Type B pancreatic cell (in vitro differentiated cells): ENCODE results near the gene PPP2R5C. TPM values are rescaled to one million over a fixed set of nuclear protein-coding genes. Genes with fewer than 3 reads are reported as not detected.
A peak's percentile ranks its signal among the peaks of the same experiment; 100 is the strongest.

Source experiments
- DNase-seq: peaks from one replicate; pipeline ENCODE4 v3.0.0; 2021; ENCODE audit warnings: mixed read lengths; ENCODE audit not compliant: unreplicated experiment; ENCODE audit errors: extremely low spot score
- H3K27ac Mint-ChIP-seq: 2 replicates; pipeline ENCODE4 v1.8.0; 2021; ENCODE audit warnings: mild to moderate bottlenecking, mixed read lengths
- H3K27me3 Mint-ChIP-seq: 2 replicates; pipeline ENCODE4 v1.8.0; 2021; ENCODE audit warnings: mixed read lengths
- H3K36me3 Mint-ChIP-seq: 2 replicates; pipeline ENCODE4 v1.8.0; 2021; ENCODE audit warnings: mixed read lengths
- H3K4me1 Mint-ChIP-seq: one replicate; pipeline ENCODE4 v1.8.0; 2021; ENCODE audit warnings: mixed read lengths; ENCODE audit not compliant: unreplicated experiment
- H3K4me3 Mint-ChIP-seq: 2 replicates; pipeline ENCODE4 v1.8.0; 2021; ENCODE audit warnings: mild to moderate bottlenecking, mixed read lengths
- H3K9me3 Mint-ChIP-seq: 2 replicates; pipeline ENCODE4 v1.8.0; 2021; ENCODE audit warnings: mixed read lengths
- CTCF ChIP-seq: fragments of 200-600 bp; sonication (generic); conservative IDR thresholded peaks from 2 replicates; pipeline ENCODE4 v1.5.0; 2021; ENCODE audit warnings: antibody characterized with exemption, mild to moderate bottlenecking
- total RNA-seq: library from RNA; stranded (reverse); gene quantifications from 2 replicates; pipeline ENCODE4 v1.2.1, GENCODE V29; 2021; ENCODE audit warnings: low replicate concordance

The PPP2R5C gene
- total RNA-seq, 1 donor from 2014 or later = 99.8 TPM

DNA sequence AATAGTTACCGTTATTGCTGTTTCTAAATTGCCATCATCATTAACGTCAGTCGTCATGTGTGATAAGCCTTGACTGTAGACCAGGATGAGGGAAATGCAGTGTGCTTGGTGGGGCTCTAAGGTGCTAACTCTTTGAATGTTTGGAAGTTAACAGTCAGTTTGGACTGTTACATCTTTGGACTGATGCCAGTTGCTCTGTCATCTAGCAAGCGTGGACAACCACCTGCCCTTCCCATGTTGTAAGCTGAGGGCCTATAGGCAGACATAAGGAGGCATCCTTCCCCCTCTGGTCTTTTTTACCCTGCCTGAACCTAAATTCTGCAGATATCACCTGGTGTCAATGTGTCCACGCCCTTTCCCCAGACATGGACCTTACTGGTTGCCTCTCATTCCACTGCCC lies 94.4 kb downstream of the PPP2R5C start:
- DNase-seq = no peak
- H3K4me3 Mint-ChIP-seq = no peak overlapping the region
- peaks cover 29% of the 10 kb centered on the region for H3K4me1 Mint-ChIP-seq
- H3K27me3 Mint-ChIP-seq = no peaks in the 10 kb centered on the region
- H3K9me3 Mint-ChIP-seq = no peaks in the 10 kb centered on the region
- H3K36me3 Mint-ChIP-seq = peaks cover 21% of the 10 kb centered on the region
- TF ChIP-seq CTCF = no peak
- H3K27ac Mint-ChIP-seq = peak overlapping the region; percentile 30

- Mint-ChIP-seq H3K9me3 (no peaks in the 10 kb centered on the region), H3K27ac (peak overlapping the region; percentile 30), H3K4me1 (peaks cover 29% of the 10 kb centered on the region), H3K4me3 (no peak overlapping the region), H3K27me3 (no peaks in the 10 kb centered on the region), H3K36me3 (peaks cover 24% of the 10 kb centered on the region)
- TF ChIP-seq CTCF = no peak
- no peak for DNase-seq
These were observed 95.0 kb downstream of the PPP2R5C start for GRCh38 chr14:101856536-101856935.

- no peak for TF ChIP-seq CTCF
- H3K27ac Mint-ChIP-seq = no peak overlapping the region
- H3K4me3 Mint-ChIP-seq = no peak overlapping the region
- no peaks in the 10 kb centered on the region for H3K27me3 Mint-ChIP-seq
- no peaks in the 10 kb centered on the region for H3K9me3 Mint-ChIP-seq
- peaks cover 25% of the 10 kb centered on the region for H3K4me1 Mint-ChIP-seq
- no peak for DNase-seq
- peaks cover 24% of the 10 kb centered on the region for H3K36me3 Mint-ChIP-seq
These were observed 95.7 kb downstream of the PPP2R5C start for GRCh38 chr14:101857226-101857625.

- Mint-ChIP-seq H3K27me3 (no peaks in the 10 kb centered on the region), H3K4me3 (no peak overlapping the region), H3K27ac (no peak overlapping the region), H3K9me3 (no peaks in the 10 kb centered on the region), H3K36me3 (peaks cover 24% of the 10 kb centered on the region), H3K4me1 (peaks cover 18% of the 10 kb centered on the region)
- TF ChIP-seq CTCF = no peak
- no peak for DNase-seq
These were observed 97.5 kb downstream of the PPP2R5C start for GRCh38 chr14:101858791-101859537.

- no peak overlapping the region for H3K27ac Mint-ChIP-seq
These were observed 98.0 kb downstream of the PPP2R5C start for GRCh38 chr14:101859538-101859902.

More at GRCh38 chr14:101859538-101859902, 98.0 kb downstream of the PPP2R5C start:
- H3K4me3 Mint-ChIP-seq = no peak overlapping the region
- DNase-seq = no peak
- H3K27me3 Mint-ChIP-seq = no peaks in the 10 kb centered on the region
- H3K9me3 Mint-ChIP-seq = no peaks in the 10 kb centered on the region
- H3K4me1 Mint-ChIP-seq = peaks cover 14% of the 10 kb centered on the region
- no peak for TF ChIP-seq CTCF
- peaks cover 27% of the 10 kb centered on the region for H3K36me3 Mint-ChIP-seq
